ENCODE results near the gene CD8B2. TPM values are rescaled to one million over a fixed set of nuclear protein-coding genes. Genes with fewer than 3 reads are reported as not detected.

The CD8B2 gene
- total and polyA plus RNA-seq, 10 of the 15 experiments (the other 5 are each of a cell fraction or from before 2014, with no cell fraction given), result 0.05 to 0.08 TPM; not detected in 8

DNA sequence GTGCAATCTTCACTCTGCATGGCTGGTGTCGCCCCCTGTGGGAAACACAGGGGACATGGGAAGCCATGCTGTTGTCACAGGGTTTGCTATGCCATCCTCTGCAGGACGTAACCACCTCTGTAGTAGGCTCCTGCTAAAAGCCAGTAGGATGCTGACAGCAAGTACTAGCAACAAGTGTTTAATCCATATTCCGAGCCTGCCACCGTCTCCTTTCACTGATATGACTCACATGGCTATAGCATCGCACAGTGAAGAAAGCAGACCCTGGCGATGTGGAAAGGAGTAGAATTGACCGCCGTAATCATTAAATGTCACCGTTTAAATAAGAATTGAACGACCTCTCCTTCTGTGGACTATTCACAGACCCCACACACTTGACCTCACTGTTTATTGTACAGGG lies 57.8 kb downstream of the CD8B2 start:
- Histone ChIP-seq H3K27ac (ENCODE audit: control insufficient read depth, insufficient read depth) (no peak overlapping the region), H3K4me1 (ENCODE audit: control insufficient read depth, insufficient read depth, low read length) (no peaks in the 10 kb centered on the region), H3K9me3 (replicated peaks; ENCODE audit: control insufficient read depth, insufficient read depth, low read length) (no peaks in the 10 kb centered on the region), H2AFZ (ENCODE audit: control insufficient read depth, low read depth, low read length) (no peak overlapping the region), H4K20me1 (ENCODE audit: control insufficient read depth, insufficient read depth) (no peaks in the 10 kb centered on the region), H3K4me3 (no peak overlapping the region), H3K27me3 (replicated peaks in 1 of 2; ENCODE audit: control insufficient read depth in 2 of 2, insufficient read depth in 2 of 2, low read length in 1 of 2) (peaks cover 1 to 4% of the 10 kb centered on the region in 2 experiments; a peak in 2 of 4 replicates), H3K36me3 (ENCODE audit: control insufficient read depth in 2 of 2, insufficient read depth in 2 of 2, low read length in 1 of 2) (no peaks in the 10 kb centered on the region), H3K79me2 (ENCODE audit: control insufficient read depth, insufficient read depth, low read length) (no peaks in the 10 kb centered on the region), H3K9ac (ENCODE audit: control insufficient read depth, insufficient read depth, low read length) (no peak overlapping the region), H3K4me2 (ENCODE audit: control insufficient read depth, insufficient read depth) (no peak overlapping the region)
- ATAC-seq (no peak), FAIRE-seq (no peak), DNase-seq (ENCODE audit: low read depth, low spot score) (no peak)
- in situ Hi-C loops (cut with MboI) (no loop called here), intact Hi-C loops (cut with micrococcal nuclease; ENCODE audit: unreplicated experiment) (loop anchor here (10.0 kb wide), 1 partner anchor 70 kb away; no protein-coding TSS in a partner anchor)
- ChIA-PET SMC1A (ENCODE audit: uncharacterized antibody, unreplicated experiment) (no interaction called here), CTCF (interaction anchor here (1.0 to 2.7 kb wide), 3 partner anchors 8 to 439 kb away, joined by 4 to 30 read pairs (median 5); no protein-coding TSS in a partner anchor), POLR2A (interaction anchor here (0.6 kb wide), 1 partner anchor 9 kb away, joined by 5 read pairs; no protein-coding TSS in a partner anchor), RAD21 (ENCODE audit: unreplicated experiment) (interaction anchor here (0.6 kb wide), 1 partner anchor 1180 kb away, joined by 3 read pairs; no protein-coding TSS in a partner anchor)
- whole genome bisulfite sequencing (ENCODE audit: insufficient coverage, insufficient replicate concordance, low lambda C conversion rate, missing lambda C conversion rate), result 55% methylated on average over 10 of the region's 10 CpGs
- TF ChIP-seq SP1 (IDR thresholded peaks at IDR 0.05; ENCODE audit: low read depth, low read length) (no peak), NBN (IDR thresholded peaks at IDR 0.05) (no peak)
- no TSS peak for BruUV-seq (replicated peaks)

DNA sequence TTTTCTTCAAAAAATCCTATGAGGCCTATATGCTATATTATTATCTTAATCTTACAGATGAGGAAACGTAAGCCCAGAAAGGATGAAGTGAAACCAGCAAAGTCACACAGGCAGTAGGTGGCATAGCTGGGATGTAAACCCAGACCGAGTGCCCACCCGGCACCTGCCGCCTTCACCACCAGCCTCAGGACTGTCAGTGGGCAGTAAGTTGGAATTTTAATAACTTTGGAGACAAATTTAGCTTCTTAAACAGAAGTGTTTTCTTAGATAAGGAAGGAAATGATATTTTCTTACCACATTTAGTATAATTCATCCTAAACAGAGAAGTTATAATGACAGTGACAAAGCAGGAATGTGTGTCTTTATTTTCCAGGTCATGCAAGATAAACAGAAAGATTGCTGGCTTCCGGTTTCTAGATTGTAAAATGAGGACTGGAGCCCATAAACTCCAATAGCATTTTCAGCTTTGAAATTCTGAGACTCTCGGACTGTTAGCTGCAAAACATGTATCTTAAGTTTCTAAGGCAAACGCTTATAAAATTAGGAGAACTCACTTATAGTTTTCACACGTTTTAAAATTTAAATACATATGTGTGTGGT lies 59.3 kb downstream of the CD8B2 start:
- Histone ChIP-seq H3K4me3 (no peak overlapping the region), H2AFZ (ENCODE audit: control insufficient read depth, low read depth, low read length) (no peak overlapping the region), H3K4me1 (ENCODE audit: control insufficient read depth, insufficient read depth, low read length) (no peaks in the 10 kb centered on the region), H4K20me1 (ENCODE audit: control insufficient read depth, insufficient read depth) (no peaks in the 10 kb centered on the region), H3K27me3 (replicated peaks in 1 of 2; ENCODE audit: control insufficient read depth in 2 of 2, insufficient read depth in 2 of 2, low read length in 1 of 2) (peaks cover 1 to 4% of the 10 kb centered on the region in 2 experiments; a peak in 2 of 4 replicates), H3K27ac (ENCODE audit: control insufficient read depth, insufficient read depth) (no peak overlapping the region), H3K9me3 (replicated peaks; ENCODE audit: control insufficient read depth, insufficient read depth, low read length) (no peaks in the 10 kb centered on the region), H3K9ac (ENCODE audit: control insufficient read depth, insufficient read depth, low read length) (no peak overlapping the region), H3K79me2 (ENCODE audit: control insufficient read depth, insufficient read depth, low read length) (no peaks in the 10 kb centered on the region), H3K36me3 (ENCODE audit: control insufficient read depth in 2 of 2, insufficient read depth in 2 of 2, low read length in 1 of 2) (no peaks in the 10 kb centered on the region), H3K4me2 (ENCODE audit: control insufficient read depth, insufficient read depth) (no peak overlapping the region)
- WGBS (ENCODE audit: insufficient coverage, insufficient replicate concordance, low lambda C conversion rate, missing lambda C conversion rate), result 22% methylated on average over 8 of the region's 8 CpGs
- FAIRE-seq (no peak), ATAC-seq (no peak), DNase-seq (ENCODE audit: low read depth, low spot score) (no peak)
- in situ Hi-C loops (cut with MboI), result no loop called here
- intact Hi-C loops (cut with micrococcal nuclease; ENCODE audit: unreplicated experiment), result loop anchor here (10.0 kb wide), 1 partner anchor 72 kb away; no protein-coding TSS in a partner anchor
- CTCF ChIA-PET, result interaction anchor here (0.6 to 1.5 kb wide), 4 partner anchors 10 to 441 kb away, joined by 3 to 6 read pairs (median 4); no protein-coding TSS in a partner anchor
- SMC1A ChIA-PET (ENCODE audit: uncharacterized antibody, unreplicated experiment), result interaction anchor here (1.1 to 1.6 kb wide), 2 partner anchors 10 to 36 kb away, joined by 5 to 6 read pairs; no protein-coding TSS in a partner anchor
- RAD21 ChIA-PET (ENCODE audit: unreplicated experiment), result interaction anchor here (0.8 to 1.0 kb wide), 3 partner anchors 18 to 441 kb away, joined by 3 read pairs; no protein-coding TSS in a partner anchor
- no TSS peak for BruUV-seq (replicated peaks)
- POLR2A ChIA-PET, result no interaction called here
- TF ChIP-seq BACH1 (IDR thresholded peaks at IDR 0.05; ENCODE audit: borderline replicate concordance) (no peak), HDAC2 (IDR thresholded peaks at IDR 0.05) (no peak), CHD2 (IDR thresholded peaks at IDR 0.05; ENCODE audit: borderline replicate concordance, low read depth, low read length) (no peak), CREM (IDR thresholded peaks at IDR 0.05; ENCODE audit: low read depth) (no peak), IRF4 (IDR thresholded peaks at IDR 0.05; ENCODE audit: low read depth, low read length) (no peak)
- TF ChIP-seq, protein P1, sequence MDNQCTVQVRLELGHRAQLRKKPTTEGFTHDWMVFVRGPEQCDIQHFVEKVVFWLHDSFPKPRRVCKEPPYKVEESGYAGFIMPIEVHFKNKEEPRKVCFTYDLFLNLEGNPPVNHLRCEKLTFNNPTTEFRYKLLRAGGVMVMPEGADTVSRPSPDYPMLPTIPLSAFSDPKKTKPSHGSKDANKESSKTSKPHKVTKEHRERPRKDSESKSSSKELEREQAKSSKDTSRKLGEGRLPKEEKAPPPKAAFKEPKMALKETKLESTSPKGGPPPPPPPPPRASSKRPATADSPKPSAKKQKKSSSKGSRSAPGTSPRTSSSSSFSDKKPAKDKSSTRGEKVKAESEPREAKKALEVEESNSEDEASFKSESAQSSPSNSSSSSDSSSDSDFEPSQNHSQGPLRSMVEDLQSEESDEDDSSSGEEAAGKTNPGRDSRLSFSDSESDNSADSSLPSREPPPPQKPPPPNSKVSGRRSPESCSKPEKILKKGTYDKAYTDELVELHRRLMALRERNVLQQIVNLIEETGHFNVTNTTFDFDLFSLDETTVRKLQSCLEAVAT (IDR thresholded peaks at IDR 0.05), result no peak
- TF ChIP-seq, protein P2, sequence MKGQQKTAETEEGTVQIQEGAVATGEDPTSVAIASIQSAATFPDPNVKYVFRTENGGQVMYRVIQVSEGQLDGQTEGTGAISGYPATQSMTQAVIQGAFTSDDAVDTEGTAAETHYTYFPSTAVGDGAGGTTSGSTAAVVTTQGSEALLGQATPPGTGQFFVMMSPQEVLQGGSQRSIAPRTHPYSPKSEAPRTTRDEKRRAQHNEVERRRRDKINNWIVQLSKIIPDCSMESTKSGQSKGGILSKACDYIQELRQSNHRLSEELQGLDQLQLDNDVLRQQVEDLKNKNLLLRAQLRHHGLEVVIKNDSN (IDR thresholded peaks at IDR 0.05; ENCODE audit: borderline replicate concordance, extremely low read length, insufficient read depth, low read depth, low read length), result no peak
- TF ChIP-seq, protein P3, sequence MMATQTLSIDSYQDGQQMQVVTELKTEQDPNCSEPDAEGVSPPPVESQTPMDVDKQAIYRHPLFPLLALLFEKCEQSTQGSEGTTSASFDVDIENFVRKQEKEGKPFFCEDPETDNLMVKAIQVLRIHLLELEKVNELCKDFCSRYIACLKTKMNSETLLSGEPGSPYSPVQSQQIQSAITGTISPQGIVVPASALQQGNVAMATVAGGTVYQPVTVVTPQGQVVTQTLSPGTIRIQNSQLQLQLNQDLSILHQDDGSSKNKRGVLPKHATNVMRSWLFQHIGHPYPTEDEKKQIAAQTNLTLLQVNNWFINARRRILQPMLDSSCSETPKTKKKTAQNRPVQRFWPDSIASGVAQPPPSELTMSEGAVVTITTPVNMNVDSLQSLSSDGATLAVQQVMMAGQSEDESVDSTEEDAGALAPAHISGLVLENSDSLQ (IDR thresholded peaks at IDR 0.05), result no peak

Measured in GM12878 (cell line).